Body of pancreas (tissue), 4 donors: ENCODE measurements around the gene TSPAN32.

Experiments
- POLR2A ChIP-seq, 3 donors: fragments of 450-650 bp; IDR thresholded peaks; one replicate each; pipeline ENCODE4 v1.6.1; 2016; ENCODE audit warnings: antibody characterized with exemption in 3 of 3, mild to moderate bottlenecking in 2 of 3
- TF ChIP-seq, protein P1 (sequence below), 7 experiments: fragments of 450-650 bp in 4 of 7; fragments of 200-600 bp in 3 of 7; sonication (generic) in 3 of 7; IDR thresholded peaks; one replicate each; pipeline ENCODE4 v1.5.1; 2016 to 2019; ENCODE audit warnings: antibody characterized with exemption in 7 of 7

DNA sequence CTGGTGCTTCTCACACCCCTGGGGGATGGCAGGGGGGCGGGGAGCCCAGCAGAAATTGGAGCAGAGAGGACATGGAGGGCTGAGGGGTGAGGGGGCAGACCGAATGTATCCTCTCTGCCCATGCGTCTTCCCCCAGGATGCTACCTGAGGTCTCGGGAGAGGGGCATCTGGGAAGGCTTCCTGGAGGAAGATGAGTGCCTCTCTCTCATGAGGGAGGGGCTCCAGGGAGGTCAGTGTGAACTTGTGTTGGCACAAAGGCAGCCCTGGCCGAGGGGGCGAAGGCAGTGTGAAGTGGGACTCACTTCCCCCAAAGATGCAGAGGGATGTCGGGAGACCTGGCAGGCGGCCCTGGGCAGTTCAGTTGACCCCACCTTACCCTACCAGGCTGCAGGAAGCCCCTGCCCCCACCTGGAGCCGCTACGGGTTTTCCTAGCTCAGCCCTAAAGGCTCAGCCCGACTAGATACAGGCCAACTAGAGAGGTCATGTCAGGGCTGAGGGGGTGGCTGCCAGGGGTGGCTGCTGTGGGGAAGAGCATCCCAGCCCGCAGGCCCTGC lies 41.8 kb upstream of the TSPAN32 start:
- TF ChIP-seq, protein P1, sequence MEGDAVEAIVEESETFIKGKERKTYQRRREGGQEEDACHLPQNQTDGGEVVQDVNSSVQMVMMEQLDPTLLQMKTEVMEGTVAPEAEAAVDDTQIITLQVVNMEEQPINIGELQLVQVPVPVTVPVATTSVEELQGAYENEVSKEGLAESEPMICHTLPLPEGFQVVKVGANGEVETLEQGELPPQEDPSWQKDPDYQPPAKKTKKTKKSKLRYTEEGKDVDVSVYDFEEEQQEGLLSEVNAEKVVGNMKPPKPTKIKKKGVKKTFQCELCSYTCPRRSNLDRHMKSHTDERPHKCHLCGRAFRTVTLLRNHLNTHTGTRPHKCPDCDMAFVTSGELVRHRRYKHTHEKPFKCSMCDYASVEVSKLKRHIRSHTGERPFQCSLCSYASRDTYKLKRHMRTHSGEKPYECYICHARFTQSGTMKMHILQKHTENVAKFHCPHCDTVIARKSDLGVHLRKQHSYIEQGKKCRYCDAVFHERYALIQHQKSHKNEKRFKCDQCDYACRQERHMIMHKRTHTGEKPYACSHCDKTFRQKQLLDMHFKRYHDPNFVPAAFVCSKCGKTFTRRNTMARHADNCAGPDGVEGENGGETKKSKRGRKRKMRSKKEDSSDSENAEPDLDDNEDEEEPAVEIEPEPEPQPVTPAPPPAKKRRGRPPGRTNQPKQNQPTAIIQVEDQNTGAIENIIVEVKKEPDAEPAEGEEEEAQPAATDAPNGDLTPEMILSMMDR (IDR thresholded peaks at IDR 0.05), result no peak
- TF ChIP-seq POLR2A (IDR thresholded peaks at IDR 0.05), result no peak
